Measurements from ENCODE around the gene VASH2. TPM values are rescaled to one million over a fixed set of nuclear protein-coding genes. Genes with fewer than 3 reads are reported as not detected.
"Not testable (repeated sequence)": the region's sequence is repeated elsewhere in the genome, so short reads cannot be mapped to it uniquely, and the experiment has no call there.

Gene VASH2
- total RNA-seq, 1 experiment from 2014 or later: 0.69 TPM

- in situ Hi-C loops (cut with HindIII; ENCODE audit: low pct_unique_long_range_greater_than_20kb, low sequenced_read_pairs): no loop called here
- no peak for DNase-seq (ENCODE audit: low read depth, low spot score)
Observed at GRCh38 chr1:212951126-212951946, 995 bp downstream of the VASH2 start.

GRCh38 chr1:212951947-212952640 is 1.8 kb downstream of the VASH2 start:
- DNase-seq (ENCODE audit: low read depth, low spot score): no peak
- in situ Hi-C loops (cut with HindIII; ENCODE audit: low pct_unique_long_range_greater_than_20kb, low sequenced_read_pairs): no loop called here

GRCh38 chr1:212952641-212952976 is 2.3 kb downstream of the VASH2 start:
- DNase-seq (ENCODE audit: low read depth, low spot score): no peak
- in situ Hi-C loops (cut with HindIII; ENCODE audit: low pct_unique_long_range_greater_than_20kb, low sequenced_read_pairs): no loop called here

- DNase-seq (ENCODE audit: low read depth, low spot score): no peak
Observed at GRCh38 chr1:212953321-212953720, 3.0 kb downstream of the VASH2 start.

GRCh38 chr1:212954514-212954913 is 4.2 kb downstream of the VASH2 start:
- no peak for DNase-seq (ENCODE audit: low read depth, low spot score)
- in situ Hi-C loops (cut with HindIII; ENCODE audit: low pct_unique_long_range_greater_than_20kb, low sequenced_read_pairs): no loop called here

More at GRCh38 chr1:212953321-212953720, 3.0 kb downstream of the VASH2 start:
- in situ Hi-C loops (cut with HindIII; ENCODE audit: low pct_unique_long_range_greater_than_20kb, low sequenced_read_pairs): no loop called here

- no peak for DNase-seq (ENCODE audit: low read depth, low spot score)
- in situ Hi-C loops (cut with HindIII; ENCODE audit: low pct_unique_long_range_greater_than_20kb, low sequenced_read_pairs): no loop called here
Observed at GRCh38 chr1:212955098-212955497, 4.8 kb downstream of the VASH2 start.

- in situ Hi-C loops (cut with HindIII; ENCODE audit: low pct_unique_long_range_greater_than_20kb, low sequenced_read_pairs): no loop called here
- DNase-seq (ENCODE audit: low read depth, low spot score): no peak
Observed at GRCh38 chr1:212955961-212956620, 5.8 kb downstream of the VASH2 start.

GRCh38 chr1:212957546-212957945 is 7.2 kb downstream of the VASH2 start:
- in situ Hi-C loops (cut with HindIII; ENCODE audit: low pct_unique_long_range_greater_than_20kb, low sequenced_read_pairs): no loop called here
- DNase-seq (ENCODE audit: low read depth, low spot score): no peak

- in situ Hi-C loops (cut with HindIII; ENCODE audit: low pct_unique_long_range_greater_than_20kb, low sequenced_read_pairs): no loop called here
- no peak for DNase-seq (ENCODE audit: low read depth, low spot score)
Observed at GRCh38 chr1:212958175-212958574, 7.8 kb downstream of the VASH2 start.

- in situ Hi-C loops (cut with HindIII; ENCODE audit: low pct_unique_long_range_greater_than_20kb, low sequenced_read_pairs): no loop called here
- DNase-seq (ENCODE audit: low read depth, low spot score): no peak
Observed at GRCh38 chr1:212959266-212960220, 9.2 kb downstream of the VASH2 start.

GRCh38 chr1:212960932-212961331 is 10.6 kb downstream of the VASH2 start:
- no peak for DNase-seq (ENCODE audit: low read depth, low spot score)
- in situ Hi-C loops (cut with HindIII; ENCODE audit: low pct_unique_long_range_greater_than_20kb, low sequenced_read_pairs): no loop called here

GRCh38 chr1:212962509-212962908 is 12.2 kb downstream of the VASH2 start:
- in situ Hi-C loops (cut with HindIII; ENCODE audit: low pct_unique_long_range_greater_than_20kb, low sequenced_read_pairs): no loop called here
- no peak for DNase-seq (ENCODE audit: low read depth, low spot score)

- in situ Hi-C loops (cut with HindIII; ENCODE audit: low pct_unique_long_range_greater_than_20kb, low sequenced_read_pairs): no loop called here
- no peak for DNase-seq (ENCODE audit: low read depth, low spot score)
Observed at GRCh38 chr1:212964102-212964501, 13.8 kb downstream of the VASH2 start.

GRCh38 chr1:212964993-212965392 is 14.7 kb downstream of the VASH2 start:
- in situ Hi-C loops (cut with HindIII; ENCODE audit: low pct_unique_long_range_greater_than_20kb, low sequenced_read_pairs); DNase-seq (ENCODE audit: low read depth, low spot score): not testable (repeated sequence)

- in situ Hi-C loops (cut with HindIII; ENCODE audit: low pct_unique_long_range_greater_than_20kb, low sequenced_read_pairs): no loop called here
- no peak for DNase-seq (ENCODE audit: low read depth, low spot score)
Observed at GRCh38 chr1:212966616-212967015, 16.3 kb downstream of the VASH2 start.

GRCh38 chr1:212967801-212968200 is 17.5 kb downstream of the VASH2 start:
- in situ Hi-C loops (cut with HindIII; ENCODE audit: low pct_unique_long_range_greater_than_20kb, low sequenced_read_pairs): no loop called here
- peak; percentile 78 for DNase-seq (ENCODE audit: low read depth, low spot score)

- in situ Hi-C loops (cut with HindIII; ENCODE audit: low pct_unique_long_range_greater_than_20kb, low sequenced_read_pairs): no loop called here
- DNase-seq (ENCODE audit: low read depth, low spot score): no peak
Observed at GRCh38 chr1:212968368-212968863, 18.1 kb downstream of the VASH2 start.

All from SK-MEL-5 (cell line).